Gastrocnemius medialis (tissue), 4 donors: ENCODE results near the gene BEST3. TPM values are rescaled to one million over a fixed set of nuclear protein-coding genes. Genes with fewer than 3 reads are reported as not detected.
A peak's percentile ranks its signal among the peaks of the same experiment; 100 is the strongest.

Source experiments
- ATAC-seq, 2 donors: fragments of 150-250 bp; one replicate each; pipeline ENCODE4 v1.9.1; 2016
- DNase-seq, 2 donors: peaks; one replicate each; pipeline ENCODE4 v3.0.0-alpha.2; 2019
- H3K27ac ChIP-seq, 4 donors: fragments of 200-600 bp; sonication (generic); 1 replicate in 1 of 4; 2 replicates in 3 of 4; pipeline ENCODE4 v1.5.1; 2016 to 2018; ENCODE audit warnings: mild to moderate bottlenecking in 2 of 4, moderate library complexity in 1 of 4
- H3K27me3 ChIP-seq, 3 donors: fragments of 200-600 bp; sonication (generic) in 2 of 3; 1 replicate in 1 of 3; 2 replicates in 2 of 3; pipeline versions ENCODE4 v1.5.1 to v1.6.0; 2016 to 2019; ENCODE audit warnings: mild to moderate bottlenecking in 1 of 3, moderate library complexity in 1 of 3
- H3K36me3 ChIP-seq, 2 donors: fragments of 200-600 bp; sonication (generic) in 1 of 2; one replicate each; pipeline ENCODE4 v1.5.1; 2017 to 2018
- H3K4me1 ChIP-seq, 2 donors: fragments of 200-600 bp; sonication (generic) in 1 of 2; one replicate each; pipeline ENCODE4 v1.5.1; 2016 to 2017; ENCODE audit warnings: mild to moderate bottlenecking in 2 of 2
- H3K4me3 ChIP-seq, 4 donors: fragments of 200-600 bp; sonication (generic) in 3 of 4; 1 replicate in 1 of 4; 2 replicates in 3 of 4; pipeline ENCODE4 v1.5.1; 2016 to 2019; ENCODE audit warnings: mild to moderate bottlenecking in 2 of 4
- H3K9me3 ChIP-seq, 3 donors: fragments of 200-600 bp; sonication (generic) in 2 of 3; 1 replicate in 1 of 3; 2 replicates in 2 of 3; pipeline ENCODE4 v1.5.1; 2016 to 2019
- CTCF ChIP-seq, 5 experiments: fragments of 450-650 bp in 3 of 5; fragments of 200-600 bp in 2 of 5; sonication (generic) in 2 of 5; IDR thresholded peaks in 4 of 5; conservative IDR thresholded peaks in 1 of 5; 1 replicate in 4 of 5; 2 replicates in 1 of 5; pipeline ENCODE4 v1.5.1; 2016 to 2019; ENCODE audit warnings: antibody characterized with exemption in 5 of 5, mild to moderate bottlenecking in 3 of 5, moderate library complexity in 3 of 5
- POLR2A ChIP-seq, 2 donors: fragments of 450-650 bp; IDR thresholded peaks; one replicate each; pipeline ENCODE4 v1.6.1; 2017; ENCODE audit warnings: antibody characterized with exemption in 2 of 2, mild to moderate bottlenecking in 2 of 2, moderate library complexity in 2 of 2
- in situ Hi-C, 4 donors: fragments of 200-750 bp; cut with MboI; loops; one replicate each; pipeline versions ENCODE4 v1.15.0 to v1.8.0; 2017; ENCODE audit warnings: low sequenced_read_pairs in 4 of 4
- intact Hi-C: fragments of 100-400 bp; cut with DNase I; formaldehyde crosslinking; loops from one replicate; pipeline ENCODE4 v1.15.1; 2023; ENCODE audit warnings: low total_unique reads
- total RNA-seq, 4 donors: library from RNA; depleted of rRNA; stranded (reverse); fragments of >200 nt; gene quantifications; one replicate each; pipeline versions ENCODE4 v1.1.0 to v1.2.3, GENCODE V29; 2016

Gene BEST3
- total RNA-seq, 4 donors from 2014 or later: 61.8 to 163 (median 119) TPM

DNA sequence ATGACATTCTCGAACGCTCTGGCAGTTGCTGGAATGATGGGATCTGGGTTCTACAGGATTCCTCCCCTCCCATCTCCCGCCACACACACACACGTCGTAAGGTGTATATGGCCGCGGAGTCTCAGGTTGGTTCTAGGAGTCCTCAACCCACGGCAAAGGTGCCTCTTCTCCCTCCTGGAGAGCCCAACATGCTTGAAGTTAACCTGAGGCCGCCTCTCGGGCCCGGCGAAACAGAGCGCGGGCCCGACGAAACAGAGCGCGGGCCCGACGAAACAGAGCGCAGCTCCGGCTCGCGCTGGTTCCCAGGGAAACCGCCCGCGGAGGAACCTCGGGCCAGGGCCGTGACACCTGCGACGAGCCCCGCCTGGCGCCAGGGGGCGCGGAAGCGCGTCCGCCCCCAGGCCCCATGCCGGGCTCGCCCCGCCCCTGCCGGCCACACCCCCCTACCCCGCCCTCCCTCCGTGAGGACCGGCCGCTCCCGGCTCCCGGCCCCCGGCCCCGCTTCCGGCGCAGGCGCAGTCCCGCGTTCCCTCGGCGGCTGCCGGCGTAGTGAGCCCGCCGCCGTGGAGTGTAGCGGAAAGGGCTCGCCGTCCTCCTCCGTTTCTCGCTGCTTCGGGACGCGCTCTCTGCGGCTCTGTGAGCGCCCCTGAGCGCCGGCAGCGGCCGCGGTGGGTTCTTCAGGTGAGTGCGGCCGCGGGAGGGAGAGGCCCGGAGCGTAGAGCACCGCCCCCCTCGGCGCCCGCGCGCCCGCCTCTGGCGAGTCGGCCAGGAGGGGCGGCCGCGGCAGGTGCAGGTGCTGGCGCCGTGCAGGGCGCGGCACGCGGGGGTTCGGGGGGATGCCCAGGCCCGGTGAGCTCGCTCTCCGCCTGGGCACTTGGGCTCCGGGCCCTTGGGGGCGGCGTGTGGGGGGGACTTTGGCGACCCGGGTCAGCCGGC lies 39.5 kb upstream of the BEST3 start, which contains the start of gene RAB3IP:
Gene RAB3IP (plus strand): TSS at position 510 of the 936 bp plus-strand sequence. CDS start 16,549 bp downstream, outside the sequence.
- peak; percentile 91 to 93 for ATAC-seq
- Histone ChIP-seq H3K36me3 (no peaks in the 10 kb centered on the region), H3K4me1 (peaks cover 7 to 8% of the 10 kb centered on the region in 2 donors), H3K27me3 (no peaks in the 10 kb centered on the region), H3K27ac (peak within 1 kb of the TSS; percentile 74 to 89 (median 86)), H3K9me3 (no peaks in the 10 kb centered on the region), H3K4me3 (peak within 1 kb of the TSS; percentile 67 to 95 (median 74))
- peak; percentile 82 to 85 for DNase-seq
- intact Hi-C loops (loop anchor here (2.0 to 10.0 kb wide), 6 partner anchors 41 to 504 kb away; partner anchors contain the start of genes BEST3, CCT2, CNOT2 and YEATS4), in situ Hi-C loops (no loop called here)
- peak; percentile 17 to 86 (median 61) for TF ChIP-seq CTCF (IDR thresholded peaks at IDR 0.05 in 4 of 5, conservative IDR thresholded peaks at IDR 0.05 in 1 of 5)
- TF ChIP-seq POLR2A (IDR thresholded peaks at IDR 0.05): peak; percentile 74 to 81

GRCh38 chr12:69733638-69734037 lies 34.5 kb upstream of the BEST3 start:
- TF ChIP-seq CTCF (IDR thresholded peaks at IDR 0.05 in 4 of 5, conservative IDR thresholded peaks at IDR 0.05 in 1 of 5): no peak
- no peak for TF ChIP-seq POLR2A (IDR thresholded peaks at IDR 0.05)
- ATAC-seq (no peak), DNase-seq (no peak)
- Histone ChIP-seq H3K27me3 (no peaks in the 10 kb centered on the region), H3K4me1 (no peaks in the 10 kb centered on the region), H3K27ac (no peak overlapping the region), H3K4me3 (no peak overlapping the region), H3K36me3 (no peaks in the 10 kb centered on the region), H3K9me3 (no peaks in the 10 kb centered on the region)
- intact Hi-C loops: loop anchor here (10.0 kb wide), 3 partner anchors 149 to 479 kb away; partner anchors contain the start of genes CCT2 and YEATS4
- in situ Hi-C loops: no loop called here

GRCh38 chr12:69732088-69732487 lies 33.0 kb upstream of the BEST3 start:
- Histone ChIP-seq H3K27me3 (no peaks in the 10 kb centered on the region), H3K36me3 (no peaks in the 10 kb centered on the region), H3K4me3 (no peak overlapping the region), H3K27ac (no peak overlapping the region), H3K4me1 (no peaks in the 10 kb centered on the region), H3K9me3 (no peaks in the 10 kb centered on the region)
- TF ChIP-seq CTCF (IDR thresholded peaks at IDR 0.05 in 4 of 5, conservative IDR thresholded peaks at IDR 0.05 in 1 of 5) (no peak), POLR2A (IDR thresholded peaks at IDR 0.05) (no peak)
- intact Hi-C loops (loop anchor here (10.0 kb wide), 3 partner anchors 147 to 477 kb away; partner anchors contain the start of genes CCT2 and YEATS4), in situ Hi-C loops (no loop called here)
- ATAC-seq (no peak), DNase-seq (no peak)

DNA sequence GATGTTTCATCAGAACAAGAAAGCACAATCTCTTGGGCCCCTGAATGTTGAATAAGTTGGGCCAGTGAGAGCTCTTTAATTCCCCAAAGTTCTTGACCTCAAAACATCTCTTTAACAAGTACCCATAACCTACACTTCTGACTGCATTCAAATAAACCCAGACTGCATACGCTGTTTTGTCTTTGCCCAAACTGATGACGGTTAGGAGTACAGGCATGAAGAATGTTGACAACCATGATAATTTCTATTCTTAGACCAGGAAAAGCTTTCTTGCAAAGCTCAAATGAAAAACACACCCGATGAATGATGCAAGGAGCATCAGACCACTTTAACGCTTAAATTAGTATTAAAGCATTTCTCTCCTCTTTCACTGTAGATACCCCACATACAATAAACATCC lies 27.8 kb upstream of the BEST3 start:
- no peaks in the 10 kb centered on the region for H3K4me1 ChIP-seq
- in situ Hi-C loops (no loop called here), intact Hi-C loops (no loop called here)
- ATAC-seq (no peak), DNase-seq (no peak)
- H3K4me3 ChIP-seq: no peak overlapping the region
- no peaks in the 10 kb centered on the region for H3K36me3 ChIP-seq
- H3K27ac ChIP-seq: no peak overlapping the region
- no peaks in the 10 kb centered on the region for H3K9me3 ChIP-seq
- TF ChIP-seq CTCF (IDR thresholded peaks at IDR 0.05 in 4 of 5, conservative IDR thresholded peaks at IDR 0.05 in 1 of 5): no peak
- TF ChIP-seq POLR2A (IDR thresholded peaks at IDR 0.05): no peak
- no peaks in the 10 kb centered on the region for H3K27me3 ChIP-seq
